Peyer's patch (tissue), 4 donors: ENCODE measurements around the gene FAM43B. TPM values are rescaled to one million over a fixed set of nuclear protein-coding genes. Genes with fewer than 3 reads are reported as not detected.
A peak's percentile ranks its signal among the peaks of the same experiment; 100 is the strongest.

ENCODE experiments used
- DNase-seq, 3 donors: peaks; one replicate each; pipeline ENCODE4 v3.0.0-alpha.2; 2017 to 2019
- H3K27ac ChIP-seq, 4 donors: fragments of 200-600 bp; sonication (generic); one replicate each; pipeline ENCODE4 v1.5.1; 2016 to 2019
- H3K27me3 ChIP-seq, 2 donors: fragments of 200-600 bp; sonication (generic); one replicate each; pipeline ENCODE4 v1.5.1; 2019
- H3K36me3 ChIP-seq, 3 donors: fragments of 200-600 bp; sonication (generic); one replicate each; pipeline ENCODE4 v1.5.1; 2016 to 2019
- H3K4me1 ChIP-seq, 4 donors: fragments of 200-600 bp; sonication (generic); one replicate each; pipeline ENCODE4 v1.5.1; 2016 to 2019
- H3K4me3 ChIP-seq, 4 donors: fragments of 200-600 bp; sonication (generic); 1 replicate in 3 of 4; 2 replicates in 1 of 4; pipeline ENCODE4 v1.5.1; 2016 to 2019; ENCODE audit warnings: mild to moderate bottlenecking in 1 of 4
- H3K9me3 ChIP-seq, 4 donors: fragments of 200-600 bp; sonication (generic); one replicate each; pipeline ENCODE4 v1.5.1; 2016 to 2019; ENCODE audit warnings: mild to moderate bottlenecking in 1 of 4
- CTCF ChIP-seq, 6 experiments: fragments of 450-650 bp in 4 of 6; fragments of 200-600 bp in 2 of 6; sonication (generic) in 1 of 6; IDR thresholded peaks; one replicate each; pipeline ENCODE4 v1.5.1; 2017 to 2019; ENCODE audit warnings: antibody characterized with exemption in 6 of 6, mild to moderate bottlenecking in 3 of 6, moderate library complexity in 1 of 6
- POLR2A ChIP-seq, 2 donors: fragments of 450-650 bp; IDR thresholded peaks; one replicate each; pipeline ENCODE4 v1.5.1; 2017; ENCODE audit warnings: antibody characterized with exemption in 2 of 2, mild to moderate bottlenecking in 2 of 2, moderate library complexity in 2 of 2
- total RNA-seq, 4 donors: library from RNA; depleted of rRNA; stranded (reverse); fragments of >200 nt; gene quantifications; one replicate each; pipeline ENCODE4 v1.1.0, GENCODE V29; 2016

Gene FAM43B
- total RNA-seq, 4 donors from 2014 or later: not detected

- H3K4me3 ChIP-seq: peak within 1 kb of the TSS in 3 of 4 donors; percentile 20 to 64 (median 51)
- peak in 2 of 3 donors; percentile 78 to 83 for DNase-seq
- H3K9me3 ChIP-seq: peaks cover 0 to 4% (median 0%) of the 10 kb centered on the region in 4 donors
- H3K4me1 ChIP-seq: peaks cover 0 to 16% (median 0%) of the 10 kb centered on the region in 4 donors
- peak; percentile 81 to 87 for TF ChIP-seq POLR2A (IDR thresholded peaks at IDR 0.05)
- no peak for TF ChIP-seq CTCF (IDR thresholded peaks at IDR 0.05)
- no peaks in the 10 kb centered on the region for H3K27me3 ChIP-seq
- H3K27ac ChIP-seq: peak within 1 kb of the TSS in 3 of 4 donors; percentile 69 to 91 (median 88)
- H3K36me3 ChIP-seq: no peaks in the 10 kb centered on the region
Measured at GRCh38 chr1:20588634-20589225, 36.4 kb downstream of the FAM43B start, which contains the start of gene CDA. TSS of gene CDA (plus strand) at chr1:20589097. CDS start at chr1:20589130, 33 bp downstream.

GRCh38 chr1:20589331-20590278, 37.2 kb downstream of the FAM43B start:
- peak overlapping the region in 3 of 4 donors; percentile 20 to 64 (median 51) for H3K4me3 ChIP-seq
- peak overlapping the region in 3 of 4 donors; percentile 69 to 91 (median 88) for H3K27ac ChIP-seq
- DNase-seq: peak in 2 of 3 donors; percentile 50 to 55

GRCh38 chr1:20590306-20590777, 38.0 kb downstream of the FAM43B start:
- H3K4me1 ChIP-seq: peaks cover 0 to 16% (median 0%) of the 10 kb centered on the region in 4 donors
- H3K36me3 ChIP-seq: no peaks in the 10 kb centered on the region
- H3K9me3 ChIP-seq: peaks cover 0 to 4% (median 0%) of the 10 kb centered on the region in 4 donors
- TF ChIP-seq POLR2A (IDR thresholded peaks at IDR 0.05): peak; percentile 54 to 68
- TF ChIP-seq CTCF (IDR thresholded peaks at IDR 0.05): no peak
- H3K27ac ChIP-seq: peak overlapping the region in 3 of 4 donors; percentile 69 to 91 (median 88)
- peak in 2 of 3 donors; percentile 68 to 78 for DNase-seq
- peak overlapping the region in 2 of 4 donors; percentile 51 to 64 for H3K4me3 ChIP-seq
- H3K27me3 ChIP-seq: no peaks in the 10 kb centered on the region

More at GRCh38 chr1:20589331-20590278, 37.2 kb downstream of the FAM43B start:
- H3K27me3 ChIP-seq: no peaks in the 10 kb centered on the region
- no peak for TF ChIP-seq POLR2A (IDR thresholded peaks at IDR 0.05)
- TF ChIP-seq CTCF (IDR thresholded peaks at IDR 0.05): no peak
- H3K36me3 ChIP-seq: no peaks in the 10 kb centered on the region
- H3K4me1 ChIP-seq: peaks cover 0 to 16% (median 0%) of the 10 kb centered on the region in 4 donors
- peaks cover 0 to 4% (median 0%) of the 10 kb centered on the region in 4 donors for H3K9me3 ChIP-seq

- Histone ChIP-seq H3K9me3 (no peaks in the 10 kb centered on the region), H3K4me1 (peaks cover 0 to 15% (median 0%) of the 10 kb centered on the region in 4 donors), H3K27me3 (no peaks in the 10 kb centered on the region), H3K36me3 (no peaks in the 10 kb centered on the region), H3K4me3 (no peak overlapping the region), H3K27ac (no peak overlapping the region)
- TF ChIP-seq POLR2A (IDR thresholded peaks at IDR 0.05): no peak
- TF ChIP-seq CTCF (IDR thresholded peaks at IDR 0.05): no peak
- no peak for DNase-seq
Measured at GRCh38 chr1:20593756-20594155, 41.4 kb downstream of the FAM43B start.

- TF ChIP-seq CTCF (IDR thresholded peaks at IDR 0.05) (no peak), POLR2A (IDR thresholded peaks at IDR 0.05) (no peak)
- no peaks in the 10 kb centered on the region for H3K36me3 ChIP-seq
- H3K27me3 ChIP-seq: no peaks in the 10 kb centered on the region
- peaks cover 0 to 7% (median 0%) of the 10 kb centered on the region in 4 donors for H3K4me1 ChIP-seq
- no peaks in the 10 kb centered on the region for H3K9me3 ChIP-seq
- no peak for DNase-seq
- H3K4me3 ChIP-seq: no peak overlapping the region
- no peak overlapping the region for H3K27ac ChIP-seq
Measured at GRCh38 chr1:20594746-20595145, 42.4 kb downstream of the FAM43B start.
